Caco-2 (cell line): ENCODE results near the gene DOCK3. TPM values are rescaled to one million over a fixed set of nuclear protein-coding genes. Genes with fewer than 3 reads are reported as not detected.

Source experiments
- BruUV-seq: library from RNA; stranded (reverse); fragments of 400-500 nt; replicated peaks from 2 replicates; lab custom pipeline; 2021; lab: Mats Ljungman, UMichigan
- CTCF ChIA-PET: fragments of 300-600 bp; sonication (Branson Sonifier 250); formaldehyde crosslinking; loops from one replicate; lab custom pipeline; 2022; ENCODE audit warnings: antibody characterized with exemption; lab: Charles Lee
- POLR2A ChIA-PET: fragments of 300-600 bp; sonication (Branson Sonifier 250); formaldehyde crosslinking; loops from one replicate; lab custom pipeline; 2022; ENCODE audit warnings: antibody characterized with exemption; lab: Charles Lee
- DNase-seq, 2 experiments: peaks; one replicate each; pipeline versions ENCODE4 v3.0.0 to v3.0.0-alpha.2; 2020 to 2022
- H3K27me3 ChIP-seq: replicated peaks from 2 replicates; pipeline ENCODE4 v1.6.0; 2011; ENCODE audit warnings: low read length; ENCODE audit not compliant: control insufficient read depth, insufficient read depth
- H3K36me3 ChIP-seq: 2 replicates; pipeline ENCODE4 v1.5.1; 2011; ENCODE audit warnings: low read length; ENCODE audit not compliant: control insufficient read depth, insufficient read depth
- H3K4me1 ChIP-seq: fragments of 250-450 bp; sonication (Bioruptor Pico); 2 replicates; pipeline ENCODE4 v1.5.1; 2020; ENCODE audit warnings: mild to moderate bottlenecking
- H3K4me3 ChIP-seq: 2 replicates; pipeline ENCODE4 v1.5.1; 2011; ENCODE audit warnings: low read depth, mild to moderate bottlenecking, control low read depth, low read length
- H3K9me3 ChIP-seq: fragments of 250-450 bp; sonication (Bioruptor Pico); 2 replicates; pipeline ENCODE4 v1.5.1; 2020; ENCODE audit warnings: mild to moderate bottlenecking, moderate library complexity
- H3K27ac Mint-ChIP-seq: one replicate; pipeline ENCODE4 v1.8.0; 2022; ENCODE audit warnings: mixed read lengths; ENCODE audit not compliant: unreplicated experiment
- H3K27me3 Mint-ChIP-seq: one replicate; pipeline ENCODE4 v1.8.0; 2022; ENCODE audit warnings: mixed read lengths; ENCODE audit not compliant: insufficient read depth, unreplicated experiment
- H3K36me3 Mint-ChIP-seq: one replicate; pipeline ENCODE4 v1.8.0; 2022; ENCODE audit warnings: mild to moderate bottlenecking, mixed read lengths; ENCODE audit not compliant: insufficient read depth, unreplicated experiment
- H3K4me1 Mint-ChIP-seq: one replicate; pipeline ENCODE4 v1.8.0; 2022; ENCODE audit warnings: low read depth, mixed read lengths; ENCODE audit not compliant: unreplicated experiment
- H3K4me3 Mint-ChIP-seq: one replicate; pipeline ENCODE4 v1.8.0; 2022; ENCODE audit warnings: mild to moderate bottlenecking, moderate library complexity, mixed read lengths; ENCODE audit not compliant: unreplicated experiment
- H3K9me3 Mint-ChIP-seq: one replicate; pipeline ENCODE4 v1.8.0; 2022; ENCODE audit warnings: mixed read lengths; ENCODE audit not compliant: unreplicated experiment
- CTCF ChIP-seq, 2 experiments: fragments of 200-600 bp in 1 of 2; IDR thresholded peaks; 1 replicate in 1 of 2; 2 replicates in 1 of 2; pipeline versions ENCODE4 v1.5.1 to v1.8.0; 2011 to 2022; ENCODE audit warnings: antibody characterized with exemption in 1 of 2, control low read depth in 1 of 2, inconsistent platforms in 1 of 2, low read depth in 1 of 2, low read length in 1 of 2, mild to moderate bottlenecking in 1 of 2, moderate library complexity in 1 of 2; ENCODE audit not compliant: insufficient read depth in 1 of 2, severe bottlenecking in 1 of 2, unreplicated experiment in 1 of 2
- intact Hi-C: fragments of 100-400 bp; cut with micrococcal nuclease; formaldehyde crosslinking; loops from one replicate; pipeline ENCODE4 v1.10.0; 2022; ENCODE audit not compliant: unreplicated experiment
- total RNA-seq: library from RNA; stranded (reverse); gene quantifications from 2 replicates; pipeline ENCODE4 v1.2.3, GENCODE V29; 2022

The DOCK3 gene
- total RNA-seq, 1 experiment from 2014 or later, result 0.05 TPM

GRCh38 chr3:51333021-51333420 is 658.3 kb downstream of the DOCK3 start:
- H3K27ac Mint-ChIP-seq, result no peak overlapping the region
- no peaks in the 10 kb centered on the region for H3K36me3 Mint-ChIP-seq
- no peak for DNase-seq
- no peaks in the 10 kb centered on the region for H3K36me3 ChIP-seq
- H3K4me3 Mint-ChIP-seq, result no peak overlapping the region
- H3K9me3 Mint-ChIP-seq, result no peaks in the 10 kb centered on the region
- intact Hi-C loops, result no loop called here
- H3K4me3 ChIP-seq, result no peak overlapping the region
- no TSS peak for BruUV-seq
- no peaks in the 10 kb centered on the region for H3K9me3 ChIP-seq
- no peak for TF ChIP-seq CTCF (IDR thresholded peaks at IDR 0.05; ENCODE audit: insufficient read depth in 1 of 2, low read depth in 1 of 2, low read length in 1 of 2, severe bottlenecking in 1 of 2, unreplicated experiment in 1 of 2)
- CTCF ChIA-PET, result no interaction called here
- no peaks in the 10 kb centered on the region for H3K27me3 Mint-ChIP-seq
- H3K4me1 Mint-ChIP-seq, result no peaks in the 10 kb centered on the region
- H3K4me1 ChIP-seq, result peaks cover 7% of the 10 kb centered on the region; the same call in 1 of the 2 replicates
- POLR2A ChIA-PET, result no interaction called here
- no peaks in the 10 kb centered on the region for H3K27me3 ChIP-seq

- Mint-ChIP-seq H3K9me3 (no peaks in the 10 kb centered on the region), H3K4me1 (peaks cover 10% of the 10 kb centered on the region), H3K27ac (no peak overlapping the region), H3K27me3 (no peaks in the 10 kb centered on the region), H3K36me3 (no peaks in the 10 kb centered on the region), H3K4me3 (no peak overlapping the region)
- ChIA-PET CTCF (no interaction called here), POLR2A (no interaction called here)
- H3K9me3 ChIP-seq, result no peaks in the 10 kb centered on the region
- H3K4me1 ChIP-seq, result peaks cover 19% of the 10 kb centered on the region
- no TSS peak for BruUV-seq
- no peak for TF ChIP-seq CTCF (IDR thresholded peaks at IDR 0.05; ENCODE audit: insufficient read depth in 1 of 2, low read depth in 1 of 2, low read length in 1 of 2, severe bottlenecking in 1 of 2, unreplicated experiment in 1 of 2)
- DNase-seq, result no peak
- H3K27me3 ChIP-seq, result no peaks in the 10 kb centered on the region
- H3K4me3 ChIP-seq, result no peak overlapping the region
- H3K36me3 ChIP-seq, result no peaks in the 10 kb centered on the region
- intact Hi-C loops, result no loop called here
Measured at GRCh38 chr3:51336261-51336660, 661.5 kb downstream of the DOCK3 start.

GRCh38 chr3:51337666-51338065 is 662.9 kb downstream of the DOCK3 start:
- Mint-ChIP-seq H3K27ac (no peak overlapping the region), H3K27me3 (no peaks in the 10 kb centered on the region), H3K4me3 (no peak overlapping the region), H3K36me3 (no peaks in the 10 kb centered on the region), H3K4me1 (peaks cover 10% of the 10 kb centered on the region), H3K9me3 (no peaks in the 10 kb centered on the region)
- Histone ChIP-seq H3K27me3 (no peaks in the 10 kb centered on the region), H3K4me3 (no peak overlapping the region), H3K9me3 (no peaks in the 10 kb centered on the region), H3K4me1 (peaks cover 19% of the 10 kb centered on the region), H3K36me3 (no peaks in the 10 kb centered on the region)
- no peak for DNase-seq
- BruUV-seq, result no TSS peak
- CTCF ChIA-PET, result no interaction called here
- intact Hi-C loops, result no loop called here
- no peak for TF ChIP-seq CTCF (IDR thresholded peaks at IDR 0.05; ENCODE audit: insufficient read depth in 1 of 2, low read depth in 1 of 2, low read length in 1 of 2, severe bottlenecking in 1 of 2, unreplicated experiment in 1 of 2)
- POLR2A ChIA-PET, result no interaction called here
